ENCODE data around the gene CEPT1. TPM values are rescaled to one million over a fixed set of nuclear protein-coding genes. Genes with fewer than 3 reads are reported as not detected.

Gene CEPT1
- total and polyA plus RNA-seq, 2 of the 8 experiments (the other 6 are each of a cell fraction or from before 2014, with no cell fraction given): 18.5 to 28.6 TPM

GRCh38 chr1:111184663-111185062 lies 44.6 kb downstream of the CEPT1 start:
- no peak overlapping the region for H3K18ac ChIP-seq (ENCODE audit: extremely low read depth, low read length)
- no peak overlapping the region for H3K4me3 ChIP-seq (ENCODE audit: extremely low read depth in 1 of 4, insufficient read depth in 2 of 4, low read depth in 3 of 4, low read length in 4 of 4)
- peaks cover 0 to 1% (median 0%) of the 10 kb centered on the region in 4 experiments; a peak in 1 of 7 replicates for H3K27me3 ChIP-seq (replicated peaks in 1 of 4; ENCODE audit: control insufficient read depth in 3 of 4, extremely low read depth in 1 of 4, insufficient read depth in 3 of 4, low read length in 3 of 4)
- no peak overlapping the region for H2AFZ ChIP-seq (ENCODE audit: low read length)
- FAIRE-seq (no peak), DNase-seq (ENCODE audit: low read depth in 1 of 2, low spot score in 2 of 2) (no peak)
- H2BK15ac ChIP-seq (ENCODE audit: low read length): no peak overlapping the region
- no peak overlapping the region for H4K91ac ChIP-seq (replicated peaks; ENCODE audit: insufficient read length, low read length)
- no peaks in the 10 kb centered on the region for H3K23me2 ChIP-seq (ENCODE audit: low read depth, low read length)
- no peak overlapping the region for H2BK20ac ChIP-seq (ENCODE audit: low read length)
- no peaks in the 10 kb centered on the region for H3K79me2 ChIP-seq (ENCODE audit: control insufficient read depth in 1 of 2, insufficient read depth in 2 of 2, low read length in 2 of 2)
- no peak overlapping the region for H2BK5ac ChIP-seq (ENCODE audit: low read depth, low read length)
- no peak overlapping the region for H3K14ac ChIP-seq (ENCODE audit: insufficient read length)
- H3K56ac ChIP-seq (replicated peaks; ENCODE audit: insufficient read length, low read depth, low read length): no peak overlapping the region
- H3K9ac ChIP-seq (replicated peaks in 1 of 4; ENCODE audit: extremely low read depth in 1 of 4, low read depth in 3 of 4, low read length in 3 of 4): no peak overlapping the region
- H2BK12ac ChIP-seq (ENCODE audit: low read depth, low read length): no peak overlapping the region
- no peak overlapping the region for H2AK5ac ChIP-seq (ENCODE audit: low read depth, low read length)
- H3K27ac ChIP-seq (ENCODE audit: low read depth, low read length): no peak overlapping the region
- H3K79me1 ChIP-seq (ENCODE audit: low read depth, low read length): no peaks in the 10 kb centered on the region
- no peak overlapping the region for H4K8ac ChIP-seq (ENCODE audit: extremely low read depth, insufficient read depth, low read length)
- H2BK120ac ChIP-seq (replicated peaks; ENCODE audit: low read depth, low read length): no peak overlapping the region
- TF ChIP-seq FOSL1 (IDR thresholded peaks at IDR 0.05; ENCODE audit: insufficient read depth, low read depth, low read length): no peak
- TF ChIP-seq USF2 (IDR thresholded peaks at IDR 0.05; ENCODE audit: low read length): no peak
- TF ChIP-seq POLR2A (IDR thresholded peaks at IDR 0.05; ENCODE audit: control extremely low read depth in 1 of 2, low read depth in 2 of 2, low read length in 2 of 2): no peak
- TF ChIP-seq SP1 (IDR thresholded peaks at IDR 0.05; ENCODE audit: low read depth, low read length): no peak
- TF ChIP-seq NANOG (IDR thresholded peaks at IDR 0.05; ENCODE audit: insufficient read depth, low read depth, low read length, poor library complexity, severe bottlenecking): no peak
- no peak for TF ChIP-seq SP2 (IDR thresholded peaks at IDR 0.05; ENCODE audit: low read length)
- H3K36me3 ChIP-seq (ENCODE audit: control insufficient read depth in 2 of 4, insufficient read depth in 4 of 4, low read length in 3 of 4): peaks cover 0 to 23% (median 17%) of the 10 kb centered on the region in 4 experiments
- ChIA-PET CTCF (ENCODE audit: partially characterized antibody) (interaction anchor here (1.1 kb wide), 1 partner anchor 216 kb away, joined by 3 read pairs; no protein-coding TSS in a partner anchor), POLR2A (ENCODE audit: partially characterized antibody) (no interaction called here)
- H3K4me1 ChIP-seq (replicated peaks in 1 of 4; ENCODE audit: control insufficient read depth in 3 of 4, insufficient read depth in 4 of 4, low read length in 3 of 4): no peaks in the 10 kb centered on the region
- H3K4me2 ChIP-seq (ENCODE audit: insufficient read depth in 1 of 2, low read depth in 2 of 2, low read length in 2 of 2): no peak overlapping the region
- H4K20me1 ChIP-seq (replicated peaks in 1 of 2; ENCODE audit: control insufficient read depth in 1 of 2, insufficient read depth in 2 of 2, low read length in 2 of 2): no peaks in the 10 kb centered on the region
- no peak overlapping the region for H4K5ac ChIP-seq (ENCODE audit: insufficient read length, low read depth, low read length)
- no peaks in the 10 kb centered on the region for H3K9me3 ChIP-seq (ENCODE audit: insufficient read depth in 2 of 2, low read depth in 1 of 2, low read length in 1 of 2)
- no peak overlapping the region for H3K23ac ChIP-seq (ENCODE audit: insufficient read length)
- no peak overlapping the region for H3K4ac ChIP-seq (replicated peaks; ENCODE audit: insufficient read length, low read depth, low read length)
